GM21576 (cell line): ENCODE measurements around the gene CLUH.
"Not testable (repeated sequence)": the region's sequence is repeated elsewhere in the genome, so short reads cannot be mapped to it uniquely, and the experiment has no call there.

ENCODE experiments used
- ATAC-seq: cut with Tn5 transposase; IDR thresholded peaks from one replicate; pipeline ENCODE4 v1.9.1; 2021; ENCODE audit warnings: mild to moderate bottlenecking, moderate library complexity; ENCODE audit not compliant: unreplicated experiment

CLUH gene

DNA sequence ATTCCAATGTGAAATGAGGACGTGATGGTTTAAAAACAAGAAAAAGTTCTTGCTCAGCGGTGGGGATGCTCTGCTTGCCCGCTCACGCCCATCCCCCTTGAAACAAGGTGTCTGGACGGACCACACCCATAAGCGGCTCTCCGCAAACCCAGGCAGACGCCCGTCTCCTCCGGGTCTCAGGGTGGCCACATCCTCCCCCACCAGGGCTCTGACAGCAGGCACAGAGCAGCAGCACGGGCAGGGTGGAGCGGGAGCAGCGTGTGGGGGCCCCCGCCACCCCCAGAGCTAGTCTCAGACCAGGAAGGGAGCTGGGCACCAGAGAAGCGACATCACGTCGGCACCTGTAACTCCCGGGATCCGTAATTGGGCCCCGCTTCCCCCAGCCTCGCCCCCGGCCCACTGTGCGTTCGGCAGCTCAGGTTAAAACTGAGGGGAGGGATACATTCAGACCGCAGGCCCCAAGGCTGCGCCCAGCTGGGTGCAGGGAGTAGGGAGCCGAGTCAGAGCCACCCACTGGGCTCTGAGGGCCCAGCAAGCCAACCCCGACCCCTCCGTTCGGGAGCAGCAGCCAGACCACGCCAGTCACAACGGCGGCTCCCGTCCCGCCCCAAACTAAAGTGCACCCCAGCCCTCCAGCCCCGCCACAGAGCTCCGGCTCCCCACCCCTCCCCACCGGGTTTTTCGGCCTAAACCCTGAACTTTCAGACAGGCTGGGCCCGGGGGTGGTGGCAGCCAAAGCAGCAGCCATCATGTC lies 22.0 kb downstream of the CLUH start:
- ATAC-seq = no peak

DNA sequence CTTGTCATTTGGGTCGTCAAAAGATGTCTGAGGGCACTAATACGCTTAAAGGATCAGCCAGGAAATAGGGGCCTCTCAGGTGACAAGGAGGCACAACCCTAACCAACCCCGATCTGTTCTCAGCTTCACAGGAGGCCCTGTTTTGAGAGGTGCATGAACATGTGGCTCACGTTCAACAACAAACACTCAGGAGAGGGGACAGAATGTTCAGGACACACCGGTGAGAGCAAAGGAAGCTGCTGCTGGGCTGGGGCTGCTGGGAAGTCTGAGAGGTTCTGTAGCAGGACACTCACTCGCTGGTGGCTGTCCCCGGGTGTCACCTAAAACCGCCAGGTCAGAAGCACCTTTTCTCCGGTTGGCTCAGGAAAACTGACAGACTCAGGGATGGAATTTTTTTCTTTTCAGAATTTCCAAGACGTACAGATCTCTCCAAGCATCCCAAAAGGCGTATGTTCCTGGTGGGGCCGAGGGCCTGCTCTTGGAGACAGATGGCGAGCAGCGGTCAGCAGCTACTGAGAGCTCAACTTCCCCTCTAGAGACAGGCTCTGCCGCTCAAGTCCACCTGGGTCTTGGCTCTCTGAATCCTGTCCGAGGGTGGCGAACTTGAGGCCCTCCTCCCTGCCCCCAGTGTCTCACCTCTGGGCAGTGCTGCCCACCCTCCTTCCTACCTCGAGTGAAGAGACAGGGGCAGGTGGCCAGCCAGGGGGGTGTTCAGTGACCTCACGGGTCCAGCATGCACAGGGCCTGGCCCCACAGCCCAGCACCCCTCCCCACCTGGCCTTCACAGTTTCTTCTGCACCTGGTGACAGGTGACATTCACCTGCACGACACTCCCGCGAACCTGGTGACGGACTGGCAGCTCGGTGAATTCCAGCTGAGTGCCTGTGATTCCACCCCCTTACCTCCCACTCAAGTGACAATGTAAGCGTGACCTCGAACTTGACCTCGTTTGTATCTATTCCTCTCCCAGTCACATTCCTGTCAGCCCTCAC lies 22.9 kb downstream of the CLUH start:
- no peak for ATAC-seq

GRCh38 chr17:2687074-2687418 lies 24.5 kb downstream of the CLUH start:
- ATAC-seq = no peak

- no peak for ATAC-seq
Observed at GRCh38 chr17:2685696-2686095, 25.9 kb downstream of the CLUH start.

- ATAC-seq = no peak
Observed at GRCh38 chr17:2684549-2684948, 27.0 kb downstream of the CLUH start.

GRCh38 chr17:2683912-2684311 lies 27.7 kb downstream of the CLUH start:
- ATAC-seq = no peak

DNA sequence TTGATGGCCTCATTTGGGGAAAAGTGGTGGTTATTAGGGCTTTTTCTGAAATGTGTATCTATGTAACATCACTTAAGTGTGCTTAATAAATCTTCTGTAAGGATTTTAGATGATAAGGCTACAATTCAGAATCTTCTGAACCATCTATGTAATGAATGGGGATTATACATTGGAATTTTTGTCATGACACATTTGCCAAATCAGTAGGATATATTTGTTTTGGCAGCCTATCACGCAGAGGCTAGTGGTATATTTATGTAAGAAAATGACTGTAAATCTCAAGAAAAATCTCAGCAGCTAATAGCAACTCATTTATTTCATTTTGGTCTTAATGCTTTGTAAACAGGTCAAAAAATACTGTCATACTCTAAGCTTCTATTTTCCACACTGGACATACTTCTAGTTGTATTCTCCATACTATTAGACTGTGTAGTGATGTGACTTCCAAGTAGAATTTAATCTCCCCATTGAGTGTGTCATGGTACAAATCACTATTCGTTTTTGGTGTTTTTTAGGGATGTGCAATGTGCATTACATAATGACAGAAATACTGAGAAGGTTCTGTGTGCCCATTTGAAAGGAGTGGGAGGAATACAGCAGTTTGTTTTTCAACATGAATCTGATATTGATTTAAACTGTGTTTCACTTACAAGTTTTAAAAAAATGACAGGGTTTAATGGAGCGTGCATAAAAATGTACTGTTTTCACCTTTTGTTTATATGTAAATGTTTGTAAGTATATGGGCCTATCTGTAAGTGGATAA lies 29.2 kb downstream of the CLUH start:
- ATAC-seq = no peak

DNA sequence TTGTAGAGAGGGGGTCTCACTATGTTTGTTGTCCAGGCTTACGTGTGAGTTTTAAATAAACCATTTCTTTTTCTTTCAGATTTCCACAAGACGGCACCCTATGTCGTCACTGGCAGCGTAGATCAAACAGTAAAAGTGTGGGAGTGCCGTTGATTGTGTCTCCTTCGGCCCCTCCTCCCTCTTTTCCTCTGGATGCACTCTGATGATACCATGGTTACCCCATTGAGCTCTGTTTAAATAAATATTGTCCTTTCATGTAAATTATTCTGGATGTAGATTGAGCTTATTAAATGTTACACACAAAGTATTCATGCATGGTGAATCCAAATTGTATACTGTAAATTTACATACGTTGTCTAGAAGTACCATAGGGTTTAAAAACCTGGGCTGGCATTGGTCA lies 29.9 kb downstream of the CLUH start:
- no peak for ATAC-seq

DNA sequence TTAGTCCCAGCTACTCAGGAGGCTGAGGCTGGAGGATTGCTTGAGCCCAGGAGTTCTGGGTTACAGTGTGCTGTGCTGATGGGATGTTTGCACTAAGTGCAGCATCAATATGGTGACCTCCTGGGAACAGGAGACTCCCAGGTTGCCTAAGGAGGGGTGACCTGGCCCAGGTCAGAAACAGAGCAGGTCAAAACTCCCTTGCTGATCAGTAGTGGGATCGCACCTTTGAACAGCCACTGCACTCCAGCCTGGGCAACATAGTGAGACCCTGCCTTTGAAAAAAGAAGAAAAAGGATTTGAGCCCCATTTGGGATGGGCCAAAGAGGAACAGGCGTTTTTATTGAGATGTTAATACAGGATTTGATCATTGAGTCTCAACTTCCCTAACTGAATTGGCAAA lies 30.6 kb downstream of the CLUH start:
- ATAC-seq = no peak

GRCh38 chr17:2679247-2679646 lies 32.3 kb downstream of the CLUH start:
- ATAC-seq = not testable (repeated sequence)

DNA sequence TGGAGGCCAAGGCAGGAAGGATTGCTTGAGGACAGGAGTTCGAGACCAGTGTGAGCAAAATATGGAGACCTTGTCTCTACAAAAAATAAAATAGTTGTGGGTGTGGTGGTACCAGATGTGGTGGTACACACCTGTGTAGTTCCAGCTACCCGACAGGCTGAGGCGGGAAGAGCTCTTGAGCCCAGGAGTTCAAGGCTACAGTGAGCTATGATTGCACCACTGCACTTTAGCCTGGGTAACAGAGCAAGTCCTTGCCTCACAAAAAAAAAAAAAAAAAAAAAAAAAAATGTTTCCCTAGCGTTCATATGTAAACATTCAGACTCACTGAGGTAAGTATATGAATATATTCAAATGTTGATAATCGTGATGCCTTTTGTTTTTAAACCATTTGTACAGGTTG lies 39.5 kb downstream of the CLUH start:
- no peak for ATAC-seq

DNA sequence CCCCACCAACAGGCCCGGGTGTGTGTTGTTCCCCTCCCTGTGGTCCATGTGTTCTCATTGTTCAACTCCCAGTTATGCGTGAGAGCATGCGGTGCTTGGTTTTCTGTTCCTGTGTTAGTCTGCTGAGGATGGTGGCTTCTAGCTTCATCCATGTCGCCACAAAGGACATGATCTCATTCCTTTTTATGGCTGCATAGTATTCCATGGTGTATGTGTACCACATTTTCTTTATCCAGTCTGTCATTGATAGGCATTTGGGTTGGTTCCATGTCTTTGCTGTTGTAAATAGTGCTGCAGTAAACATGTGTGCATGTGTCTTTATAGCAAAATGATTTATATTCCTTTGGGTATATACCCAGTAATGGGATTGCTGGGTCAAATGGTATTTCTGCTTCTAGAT lies 51.2 kb downstream of the CLUH start:
- not testable (repeated sequence) for ATAC-seq

- ATAC-seq = not testable (repeated sequence)
Observed at GRCh38 chr17:2659337-2659736, 52.2 kb downstream of the CLUH start.

DNA sequence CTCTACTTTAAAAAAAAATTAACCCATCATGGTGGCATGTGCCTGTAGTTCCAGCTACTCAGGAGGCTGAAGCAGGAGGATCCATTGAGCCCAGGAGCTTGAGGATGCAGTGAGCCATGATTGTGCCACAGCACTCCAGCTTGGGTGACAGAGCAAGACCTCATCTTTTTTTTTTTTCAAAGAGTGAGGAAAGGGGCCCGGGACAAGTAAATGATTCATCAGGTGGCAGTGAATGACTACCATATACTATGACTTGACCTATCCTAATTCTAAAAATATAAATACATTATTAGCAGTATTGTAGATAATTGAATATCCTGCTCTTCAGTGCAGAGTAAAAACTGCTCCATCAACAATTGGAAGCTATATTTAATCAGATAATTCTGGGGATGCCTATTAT lies 55.3 kb downstream of the CLUH start:
- no peak for ATAC-seq

DNA sequence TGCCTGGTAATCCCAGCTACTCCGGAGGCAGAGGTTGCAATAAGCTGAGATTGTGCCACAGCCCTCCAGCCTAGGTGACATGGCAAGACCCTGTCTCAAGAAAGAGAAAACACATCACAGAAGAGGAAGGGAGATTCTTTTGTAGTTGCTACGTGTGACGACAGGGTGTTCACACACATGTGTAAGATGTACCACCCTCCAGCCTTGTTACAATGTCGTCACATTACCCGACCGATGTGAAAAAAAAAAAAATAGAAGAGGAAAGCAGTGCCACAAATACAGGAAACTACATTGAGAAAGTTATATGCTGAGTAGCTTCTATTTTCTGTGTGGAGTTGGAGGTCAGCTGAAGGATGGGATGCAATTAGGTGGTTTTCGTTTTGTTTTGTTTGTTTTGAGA lies 56.0 kb downstream of the CLUH start:
- no peak for ATAC-seq

GRCh38 chr17:2652911-2653310 lies 58.7 kb downstream of the CLUH start:
- ATAC-seq = not testable (repeated sequence)

GRCh38 chr17:2649191-2649590 lies 62.4 kb downstream of the CLUH start:
- ATAC-seq = no peak

- no peak for ATAC-seq
Observed at GRCh38 chr17:2647957-2648356, 63.6 kb downstream of the CLUH start.

- no peak for ATAC-seq
Observed at GRCh38 chr17:2644971-2645370, 66.6 kb downstream of the CLUH start.
